ENCODE measurements around the gene SKP2. TPM values are rescaled to one million over a fixed set of nuclear protein-coding genes. Genes with fewer than 3 reads are reported as not detected.
"Not testable (repeated sequence)": the region's sequence is repeated elsewhere in the genome, so short reads cannot be mapped to it uniquely, and the experiment has no call there.

Gene SKP2
- total RNA-seq, 2 donors from 2014 or later: 25.3 to 36.8 TPM

DNA sequence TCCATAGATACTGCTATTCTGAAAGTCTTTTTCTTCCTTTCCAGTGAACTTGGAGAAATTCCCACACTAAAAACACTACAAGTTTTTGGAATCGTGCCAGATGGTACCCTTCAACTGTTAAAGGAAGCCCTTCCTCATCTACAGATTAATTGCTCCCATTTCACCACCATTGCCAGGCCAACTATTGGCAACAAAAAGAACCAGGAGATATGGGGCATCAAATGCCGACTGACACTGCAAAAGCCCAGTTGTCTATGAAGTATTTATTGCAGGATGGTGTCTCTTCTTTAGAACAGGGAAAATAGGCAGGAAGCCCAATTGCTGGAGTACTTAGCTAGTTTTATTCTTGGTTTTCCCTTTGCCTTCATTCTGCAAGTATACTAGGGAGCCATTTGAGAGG lies 29.9 kb downstream of the SKP2 start:
- Mint-ChIP-seq H3K36me3 (ENCODE audit: insufficient read depth in 2 of 2) (peaks cover 6 to 34% of the 10 kb centered on the region in 2 donors), H3K27ac (no peak overlapping the region), H3K4me1 (ENCODE audit: low read depth) (no peaks in the 10 kb centered on the region), H3K4me3 (no peak overlapping the region), H3K27me3 (ENCODE audit: low read depth) (no peaks in the 10 kb centered on the region), H3K9me3 (peaks cover 0 to 4% of the 10 kb centered on the region in 2 donors)
- ATAC-seq (replicated peaks in 1 of 2) (no peak), DNase-seq (no peak)

DNA sequence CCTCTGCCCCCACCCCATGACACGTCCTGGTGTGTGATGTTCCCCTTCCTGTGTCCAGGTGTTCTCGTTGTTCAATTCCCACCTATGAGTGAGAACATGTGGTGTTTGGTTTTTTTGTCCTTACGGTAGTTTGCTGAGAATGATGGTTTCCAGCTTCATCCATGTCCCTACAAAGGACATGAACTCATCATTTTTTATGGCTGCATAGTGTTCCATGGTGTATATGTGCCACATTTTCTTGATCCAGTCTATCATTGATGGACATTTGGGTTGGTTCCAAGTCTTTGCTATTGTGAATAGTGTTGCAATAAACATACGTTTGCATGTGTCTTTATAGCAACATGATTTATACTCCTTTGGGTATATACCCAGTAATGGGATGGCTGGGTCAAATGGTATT lies 32.5 kb downstream of the SKP2 start:
- not testable (repeated sequence) for H3K4me1 Mint-ChIP-seq (ENCODE audit: low read depth); H3K4me3 Mint-ChIP-seq; H3K27ac Mint-ChIP-seq; H3K27me3 Mint-ChIP-seq (ENCODE audit: low read depth); ATAC-seq (replicated peaks in 1 of 2); DNase-seq
- H3K36me3 Mint-ChIP-seq (ENCODE audit: insufficient read depth in 2 of 2): peaks cover 21 to 48% of the 10 kb centered on the region in 2 donors
- H3K9me3 Mint-ChIP-seq: peaks cover 10 to 14% of the 10 kb centered on the region in 2 donors

DNA sequence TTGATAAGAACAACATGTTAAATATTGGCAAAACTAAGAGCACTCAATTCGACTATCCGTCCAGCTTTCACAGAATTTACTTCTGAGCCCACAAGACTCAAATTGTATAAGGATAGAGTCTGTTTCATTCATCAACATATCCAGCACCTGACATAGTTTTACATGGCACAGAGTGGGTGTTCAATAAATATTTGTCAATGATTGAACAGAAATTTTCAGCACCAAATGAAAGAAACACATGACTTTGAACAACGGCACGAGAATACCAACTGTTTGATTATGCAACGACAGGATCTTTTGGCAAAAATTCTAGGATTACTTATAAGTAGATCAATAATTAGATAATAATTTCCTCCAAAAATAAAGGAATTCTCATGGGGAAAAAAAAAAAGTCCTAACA lies 41.8 kb downstream of the SKP2 start:
- ATAC-seq (replicated peaks in 1 of 2): no peak
- peaks cover 5 to 17% of the 10 kb centered on the region in 2 donors for H3K36me3 Mint-ChIP-seq (ENCODE audit: insufficient read depth in 2 of 2)

DNA sequence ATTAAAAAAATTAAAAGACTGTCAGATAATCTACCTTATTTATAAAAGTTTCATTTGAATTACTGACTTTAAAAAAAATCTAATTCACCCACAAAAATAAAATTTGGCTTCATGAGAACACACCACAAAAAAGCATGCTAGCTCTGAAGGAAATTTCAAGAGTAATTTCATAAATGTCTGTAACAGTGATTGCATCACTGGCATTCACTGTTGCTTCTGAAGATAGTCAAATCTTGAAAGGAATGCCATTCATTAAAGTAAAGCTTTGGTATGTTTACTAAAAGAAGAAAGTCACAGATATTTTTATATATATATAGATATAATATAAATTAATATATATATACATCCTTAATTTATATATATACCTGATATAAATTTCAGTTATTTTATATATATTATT lies 46.4 kb downstream of the SKP2 start:
- DNase-seq (no peak), ATAC-seq (replicated peaks in 1 of 2) (no peak)
- Mint-ChIP-seq H3K4me1 (ENCODE audit: low read depth) (no peaks in the 10 kb centered on the region), H3K4me3 (no peak overlapping the region), H3K27ac (no peak overlapping the region), H3K36me3 (ENCODE audit: insufficient read depth in 2 of 2) (peaks cover 1 to 4% of the 10 kb centered on the region in 2 donors), H3K9me3 (no peaks in the 10 kb centered on the region), H3K27me3 (ENCODE audit: low read depth) (no peaks in the 10 kb centered on the region)

More for the DNA sequence above, 41.8 kb downstream of the SKP2 start:
- Mint-ChIP-seq H3K4me3 (no peak overlapping the region), H3K9me3 (peaks cover 4 to 5% of the 10 kb centered on the region in 2 donors), H3K27ac (no peak overlapping the region), H3K4me1 (ENCODE audit: low read depth) (no peaks in the 10 kb centered on the region), H3K27me3 (ENCODE audit: low read depth) (no peaks in the 10 kb centered on the region)
- no peak for DNase-seq

DNA sequence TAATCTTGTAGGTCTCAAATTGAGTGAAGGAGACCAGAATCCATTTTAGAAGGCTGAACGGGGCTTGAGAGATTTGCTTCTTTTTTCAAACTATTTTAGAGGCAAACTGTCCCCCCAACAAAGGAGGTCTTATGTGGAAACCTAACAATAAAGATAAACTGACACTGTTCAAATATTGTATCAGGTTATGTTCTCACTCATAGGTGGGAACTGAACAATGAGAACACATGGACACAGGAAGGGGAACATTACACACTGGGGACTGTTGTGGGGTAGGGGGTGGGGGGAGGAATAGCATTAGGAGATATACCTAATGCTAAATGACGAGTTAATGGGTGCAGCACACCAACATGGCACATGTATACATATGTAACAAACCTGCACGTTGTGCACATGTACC lies 46.9 kb downstream of the SKP2 start:
- H3K27me3 Mint-ChIP-seq (ENCODE audit: low read depth); H3K4me3 Mint-ChIP-seq; H3K27ac Mint-ChIP-seq; H3K36me3 Mint-ChIP-seq (ENCODE audit: insufficient read depth in 2 of 2); H3K4me1 Mint-ChIP-seq (ENCODE audit: low read depth); DNase-seq; H3K9me3 Mint-ChIP-seq; ATAC-seq (replicated peaks in 1 of 2): not testable (repeated sequence)

DNA sequence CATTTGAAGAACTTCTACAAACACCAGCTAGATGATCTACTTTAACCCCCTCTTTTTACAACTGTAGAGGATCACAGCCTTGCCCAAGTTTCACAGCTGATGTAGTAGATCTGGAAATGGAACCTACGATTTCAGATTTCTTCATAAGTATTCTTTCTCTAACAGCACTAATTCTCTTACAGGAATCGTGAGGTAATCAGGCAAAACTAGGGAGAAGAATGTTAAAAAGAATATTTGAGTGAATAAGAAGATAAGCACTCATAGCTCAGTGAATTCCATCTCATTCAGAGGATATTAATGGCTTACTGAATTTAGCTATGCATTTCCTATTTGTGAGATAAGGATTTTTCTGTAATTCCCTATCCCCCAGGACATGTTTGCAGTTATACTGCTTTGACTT lies 47.7 kb downstream of the SKP2 start:
- no peaks in the 10 kb centered on the region for H3K4me1 Mint-ChIP-seq (ENCODE audit: low read depth)
- no peak overlapping the region for H3K4me3 Mint-ChIP-seq
- H3K36me3 Mint-ChIP-seq (ENCODE audit: insufficient read depth in 2 of 2): peaks cover 3 to 6% of the 10 kb centered on the region in 2 donors

DNA sequence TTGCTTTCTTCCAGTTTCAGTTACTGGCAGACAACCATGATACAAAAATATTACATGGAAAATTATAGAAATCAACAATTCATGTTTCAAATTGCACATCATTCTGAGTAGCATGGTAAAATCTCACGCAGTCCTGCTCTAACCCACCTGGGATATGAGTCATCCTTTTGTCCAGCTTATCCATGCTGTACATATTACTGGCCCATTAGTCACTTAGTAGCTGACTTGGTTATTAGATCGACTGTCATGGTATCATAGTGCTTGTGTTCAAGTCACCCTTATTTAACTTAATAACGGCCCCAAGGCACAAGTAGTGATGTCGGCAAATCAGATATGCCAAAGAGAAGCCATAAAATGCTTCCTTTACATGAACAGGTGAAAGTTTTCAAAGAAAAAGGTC lies 48.6 kb downstream of the SKP2 start:
- H3K9me3 Mint-ChIP-seq: no peaks in the 10 kb centered on the region
- no peaks in the 10 kb centered on the region for H3K27me3 Mint-ChIP-seq (ENCODE audit: low read depth)
- DNase-seq (no peak), ATAC-seq (replicated peaks in 1 of 2) (no peak)
- peaks cover 4 to 6% of the 10 kb centered on the region in 2 donors for H3K36me3 Mint-ChIP-seq (ENCODE audit: insufficient read depth in 2 of 2)
- no peak overlapping the region for H3K4me3 Mint-ChIP-seq
- no peak overlapping the region for H3K27ac Mint-ChIP-seq
- no peaks in the 10 kb centered on the region for H3K4me1 Mint-ChIP-seq (ENCODE audit: low read depth)

More for the DNA sequence above, 47.7 kb downstream of the SKP2 start:
- Mint-ChIP-seq H3K9me3 (no peaks in the 10 kb centered on the region), H3K27me3 (ENCODE audit: low read depth) (no peaks in the 10 kb centered on the region), H3K27ac (no peak overlapping the region)
- DNase-seq: no peak
- no peak for ATAC-seq (replicated peaks in 1 of 2)

DNA sequence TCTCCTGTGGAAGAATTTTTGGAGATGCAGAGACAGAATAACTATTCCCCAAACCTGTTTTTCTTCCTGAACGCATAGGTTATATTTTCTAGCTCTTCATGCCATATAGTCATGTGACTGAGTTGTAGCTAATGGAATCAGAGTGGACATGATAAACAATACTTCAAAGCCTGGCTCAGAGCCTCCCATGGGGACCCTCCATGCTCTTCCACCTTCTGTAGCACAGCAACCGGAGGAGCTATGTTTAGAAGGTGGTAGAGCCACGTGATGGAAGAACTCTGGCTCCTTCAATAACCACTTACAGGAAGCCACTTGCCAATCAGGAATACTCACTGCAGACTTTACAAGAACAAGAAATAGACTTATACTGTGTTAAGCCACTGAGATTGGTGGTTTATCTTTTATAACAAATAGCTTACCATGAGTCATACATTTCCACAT lies 50.6 kb downstream of the SKP2 start:
- Mint-ChIP-seq H3K9me3 (no peaks in the 10 kb centered on the region), H3K4me3 (no peak overlapping the region), H3K36me3 (ENCODE audit: insufficient read depth in 2 of 2) (peaks cover 7 to 11% of the 10 kb centered on the region in 2 donors), H3K27ac (no peak overlapping the region), H3K4me1 (ENCODE audit: low read depth) (no peaks in the 10 kb centered on the region), H3K27me3 (ENCODE audit: low read depth) (no peaks in the 10 kb centered on the region)
- DNase-seq (no peak), ATAC-seq (replicated peaks in 1 of 2) (no peak)

DNA sequence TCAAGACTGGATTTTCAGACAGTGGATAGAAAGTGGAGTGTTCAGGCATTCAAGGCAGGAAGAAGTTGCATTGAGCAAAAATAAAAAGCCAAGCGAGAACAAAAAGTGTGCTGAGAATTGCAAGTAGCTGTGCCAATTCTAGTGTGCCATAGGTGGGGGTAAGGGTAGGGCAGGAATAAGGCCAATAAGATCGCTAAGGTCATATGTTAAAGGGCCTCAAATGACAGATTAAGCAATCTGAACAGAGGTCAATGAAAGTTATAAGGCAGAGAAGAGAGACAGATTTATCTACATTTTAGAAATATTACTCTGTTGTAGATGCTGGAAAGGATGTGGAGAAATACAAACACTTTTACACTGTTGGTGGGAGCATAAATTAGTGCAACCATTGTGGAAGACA lies 53.4 kb downstream of the SKP2 start:
- ATAC-seq (replicated peaks in 1 of 2) (no peak), DNase-seq (no peak)
- H3K4me1 Mint-ChIP-seq (ENCODE audit: low read depth): no peaks in the 10 kb centered on the region
- H3K36me3 Mint-ChIP-seq (ENCODE audit: insufficient read depth in 2 of 2): peaks cover 7 to 11% of the 10 kb centered on the region in 2 donors
- no peak overlapping the region for H3K27ac Mint-ChIP-seq
- no peak overlapping the region for H3K4me3 Mint-ChIP-seq
- H3K27me3 Mint-ChIP-seq (ENCODE audit: low read depth): no peaks in the 10 kb centered on the region
- no peaks in the 10 kb centered on the region for H3K9me3 Mint-ChIP-seq

DNA sequence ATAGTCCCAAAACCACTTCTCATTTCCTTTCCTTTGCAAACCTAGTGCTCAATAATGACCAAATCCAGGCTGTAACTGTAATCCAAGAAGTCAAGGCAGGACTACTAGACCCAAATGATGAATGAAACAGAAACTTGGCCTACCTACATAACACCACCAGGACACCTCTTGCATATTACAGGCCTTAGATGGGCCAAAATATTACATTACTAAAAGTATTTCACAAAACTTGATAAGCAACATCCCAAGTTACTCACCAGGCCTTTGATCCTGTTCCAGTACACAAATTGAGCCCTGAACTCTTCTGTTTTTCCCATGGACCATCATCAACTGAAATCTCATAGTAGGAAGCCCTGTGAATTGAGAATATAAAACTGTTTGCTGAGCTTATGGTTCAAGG lies 55.0 kb downstream of the SKP2 start:
- no peak for DNase-seq

DNA sequence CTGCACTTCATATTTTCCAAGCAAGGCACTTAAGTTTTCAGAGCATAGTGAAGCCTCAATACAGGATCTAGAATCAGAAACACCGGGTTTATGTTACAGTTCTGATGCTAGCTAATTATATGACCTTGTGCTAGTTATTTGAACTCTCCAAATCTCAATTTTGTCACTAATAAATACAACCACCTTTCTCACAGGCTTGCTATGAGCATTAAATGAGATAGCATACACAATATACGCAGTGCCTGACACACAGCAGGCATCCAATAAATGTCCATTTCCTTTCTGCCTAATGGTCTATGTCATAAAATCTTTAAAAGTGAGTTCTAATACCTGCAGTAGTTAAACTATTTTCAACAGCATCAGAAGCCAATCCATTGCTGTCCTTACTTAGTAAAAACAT lies 56.9 kb downstream of the SKP2 start:
- Mint-ChIP-seq H3K36me3 (ENCODE audit: insufficient read depth in 2 of 2) (peaks cover 6 to 12% of the 10 kb centered on the region in 2 donors), H3K27ac (no peak overlapping the region), H3K4me1 (ENCODE audit: low read depth) (no peaks in the 10 kb centered on the region)

More for the DNA sequence above, 55.0 kb downstream of the SKP2 start:
- no peak for ATAC-seq (replicated peaks in 1 of 2)
- peaks cover 7 to 11% of the 10 kb centered on the region in 2 donors for H3K36me3 Mint-ChIP-seq (ENCODE audit: insufficient read depth in 2 of 2)
- no peaks in the 10 kb centered on the region for H3K9me3 Mint-ChIP-seq
- H3K4me1 Mint-ChIP-seq (ENCODE audit: low read depth): no peaks in the 10 kb centered on the region
- no peaks in the 10 kb centered on the region for H3K27me3 Mint-ChIP-seq (ENCODE audit: low read depth)
- no peak overlapping the region for H3K4me3 Mint-ChIP-seq
- no peak overlapping the region for H3K27ac Mint-ChIP-seq

DNA sequence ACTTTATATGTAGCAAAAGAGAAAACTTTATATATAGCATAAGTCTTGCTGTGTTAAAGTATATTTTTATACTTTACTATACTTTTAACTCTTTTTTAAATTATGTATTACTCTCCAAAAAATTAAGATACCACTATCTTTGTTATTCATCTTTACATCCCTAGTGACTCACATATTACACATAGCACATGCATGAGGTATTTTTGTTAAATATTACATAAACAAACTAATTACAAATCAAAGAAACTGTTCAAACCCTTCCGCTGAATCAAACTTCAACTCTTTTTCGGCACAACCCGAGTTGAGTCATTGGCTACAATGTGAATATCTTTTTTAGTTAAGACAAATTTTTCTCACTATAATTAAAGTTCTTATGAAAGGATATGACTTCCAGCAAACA lies 57.8 kb downstream of the SKP2 start:
- no peak overlapping the region for H3K27ac Mint-ChIP-seq

More for the DNA sequence above, 56.9 kb downstream of the SKP2 start:
- no peak for ATAC-seq (replicated peaks in 1 of 2)
- H3K9me3 Mint-ChIP-seq: no peaks in the 10 kb centered on the region
- H3K27me3 Mint-ChIP-seq (ENCODE audit: low read depth): no peaks in the 10 kb centered on the region
- no peak for DNase-seq
- no peak overlapping the region for H3K4me3 Mint-ChIP-seq

DNA sequence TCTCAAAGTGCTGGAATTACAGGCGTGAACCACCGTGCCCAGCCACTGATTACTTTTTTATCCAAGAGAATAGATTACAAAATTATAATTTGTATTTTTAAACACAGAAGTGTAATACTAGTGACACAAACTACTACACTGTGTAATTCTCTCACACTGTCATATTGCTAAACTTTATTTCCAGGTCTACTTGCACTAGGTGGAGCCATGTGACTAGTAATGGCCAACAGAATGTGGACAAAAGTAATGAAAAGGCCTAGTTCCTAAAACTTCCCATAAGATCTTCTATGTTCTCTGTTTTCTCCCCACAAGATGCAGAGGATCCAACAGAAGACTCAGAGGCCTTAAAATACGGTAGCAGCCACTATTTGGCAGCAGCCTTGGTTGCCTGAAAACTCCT lies 62.5 kb downstream of the SKP2 start:
- no peak overlapping the region for H3K4me3 Mint-ChIP-seq
- H3K36me3 Mint-ChIP-seq (ENCODE audit: insufficient read depth in 2 of 2): peaks cover 2 to 5% of the 10 kb centered on the region in 2 donors
- H3K27me3 Mint-ChIP-seq (ENCODE audit: low read depth): no peaks in the 10 kb centered on the region
- no peaks in the 10 kb centered on the region for H3K4me1 Mint-ChIP-seq (ENCODE audit: low read depth)
- ATAC-seq (replicated peaks in 1 of 2) (no peak), DNase-seq (no peak)
- H3K27ac Mint-ChIP-seq: no peak overlapping the region
- no peaks in the 10 kb centered on the region for H3K9me3 Mint-ChIP-seq

More for the DNA sequence above, 57.8 kb downstream of the SKP2 start:
- ATAC-seq (replicated peaks in 1 of 2) (no peak), DNase-seq (no peak)
- Mint-ChIP-seq H3K4me1 (ENCODE audit: low read depth) (no peaks in the 10 kb centered on the region), H3K4me3 (no peak overlapping the region), H3K9me3 (no peaks in the 10 kb centered on the region), H3K36me3 (ENCODE audit: insufficient read depth in 2 of 2) (peaks cover 6 to 12% of the 10 kb centered on the region in 2 donors), H3K27me3 (ENCODE audit: low read depth) (no peaks in the 10 kb centered on the region)

DNA sequence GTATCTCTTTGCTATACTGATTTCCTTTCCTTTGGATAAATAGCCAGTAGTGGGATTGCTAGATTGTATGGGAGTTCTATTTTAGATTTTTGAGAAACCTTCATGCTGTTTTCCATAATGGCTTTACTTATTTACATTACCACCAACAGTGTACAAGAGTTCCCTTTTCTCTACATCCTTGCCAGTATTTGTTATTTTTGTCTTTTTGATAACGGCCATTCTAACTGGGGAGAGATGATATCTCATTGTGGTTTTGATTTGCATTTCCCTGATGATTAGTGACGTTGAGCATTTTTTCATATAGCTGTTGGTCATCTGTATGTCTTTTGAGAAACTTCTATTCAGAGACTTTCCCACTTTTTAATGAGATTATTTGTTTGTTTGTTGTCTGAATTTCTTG lies 64.0 kb downstream of the SKP2 start:
- Mint-ChIP-seq H3K27me3 (ENCODE audit: low read depth) (no peaks in the 10 kb centered on the region), H3K9me3 (no peaks in the 10 kb centered on the region), H3K4me1 (ENCODE audit: low read depth) (no peaks in the 10 kb centered on the region), H3K27ac (no peak overlapping the region), H3K4me3 (no peak overlapping the region), H3K36me3 (ENCODE audit: insufficient read depth in 2 of 2) (peaks cover 2 to 5% of the 10 kb centered on the region in 2 donors)
- no peak for DNase-seq
- no peak for ATAC-seq (replicated peaks in 1 of 2)
